Mesothelial cell of epicardium (in vitro differentiated cells): ENCODE measurements around the gene SLC19A2. TPM values are rescaled to one million over a fixed set of nuclear protein-coding genes. Genes with fewer than 3 reads are reported as not detected.

ENCODE experiments used
- DNase-seq, 2 experiments: peaks; one replicate each; pipeline ENCODE4 v3.0.0; 2021; ENCODE audit warnings: low spot score in 2 of 2; ENCODE audit not compliant: unreplicated experiment in 2 of 2
- H3K27ac Mint-ChIP-seq: 2 replicates; pipeline ENCODE4 v1.8.0; 2021; ENCODE audit warnings: mixed read lengths
- H3K27me3 Mint-ChIP-seq: 2 replicates; pipeline ENCODE4 v1.8.0; 2021; ENCODE audit warnings: low read depth, mixed read lengths
- H3K36me3 Mint-ChIP-seq: 2 replicates; pipeline ENCODE4 v1.8.0; 2021; ENCODE audit warnings: mixed read lengths
- H3K4me1 Mint-ChIP-seq: 2 replicates; pipeline ENCODE4 v1.8.0; 2021; ENCODE audit warnings: mixed read lengths
- H3K4me3 Mint-ChIP-seq: 2 replicates; pipeline ENCODE4 v1.8.0; 2021; ENCODE audit warnings: mild to moderate bottlenecking, moderate library complexity, mixed read lengths
- H3K9me3 Mint-ChIP-seq: 2 replicates; pipeline ENCODE4 v1.8.0; 2021; ENCODE audit warnings: mixed read lengths
- total RNA-seq: library from RNA; stranded (reverse); gene quantifications from 3 replicates; pipeline ENCODE4 v1.2.1, GENCODE V29; 2021
- TF ChIP-seq, protein P1 (sequence below): fragments of 200-600 bp; sonication (generic); IDR thresholded peaks from one replicate; pipeline ENCODE4 v1.5.0; 2021; ENCODE audit warnings: antibody characterized with exemption; ENCODE audit not compliant: unreplicated experiment

Gene SLC19A2
- total RNA-seq, 1 donor from 2014 or later, result 18.2 TPM

GRCh38 chr1:169414952-169415351, 70.8 kb downstream of the SLC19A2 start:
- TF ChIP-seq, protein P1, sequence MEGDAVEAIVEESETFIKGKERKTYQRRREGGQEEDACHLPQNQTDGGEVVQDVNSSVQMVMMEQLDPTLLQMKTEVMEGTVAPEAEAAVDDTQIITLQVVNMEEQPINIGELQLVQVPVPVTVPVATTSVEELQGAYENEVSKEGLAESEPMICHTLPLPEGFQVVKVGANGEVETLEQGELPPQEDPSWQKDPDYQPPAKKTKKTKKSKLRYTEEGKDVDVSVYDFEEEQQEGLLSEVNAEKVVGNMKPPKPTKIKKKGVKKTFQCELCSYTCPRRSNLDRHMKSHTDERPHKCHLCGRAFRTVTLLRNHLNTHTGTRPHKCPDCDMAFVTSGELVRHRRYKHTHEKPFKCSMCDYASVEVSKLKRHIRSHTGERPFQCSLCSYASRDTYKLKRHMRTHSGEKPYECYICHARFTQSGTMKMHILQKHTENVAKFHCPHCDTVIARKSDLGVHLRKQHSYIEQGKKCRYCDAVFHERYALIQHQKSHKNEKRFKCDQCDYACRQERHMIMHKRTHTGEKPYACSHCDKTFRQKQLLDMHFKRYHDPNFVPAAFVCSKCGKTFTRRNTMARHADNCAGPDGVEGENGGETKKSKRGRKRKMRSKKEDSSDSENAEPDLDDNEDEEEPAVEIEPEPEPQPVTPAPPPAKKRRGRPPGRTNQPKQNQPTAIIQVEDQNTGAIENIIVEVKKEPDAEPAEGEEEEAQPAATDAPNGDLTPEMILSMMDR, result no peak
- Mint-ChIP-seq H3K27ac (no peak overlapping the region), H3K4me3 (no peak overlapping the region), H3K27me3 (no peaks in the 10 kb centered on the region), H3K9me3 (peaks cover 30% of the 10 kb centered on the region), H3K4me1 (no peaks in the 10 kb centered on the region), H3K36me3 (peaks cover 17% of the 10 kb centered on the region)
- no peak for DNase-seq

Other genes with a start within 250 kb of the SLC19A2 start
- 25.6 to 31.9 TPM (median 28.9 TPM) in 3 replicates for gene NME7, start 118.1 kb downstream of the SLC19A2 start, total RNA-seq
- 19.1 to 21.5 TPM (median 21.5 TPM) in 3 replicates for gene BLZF1, start 117.7 kb downstream of the SLC19A2 start, total RNA-seq
- 1.3 to 2.2 TPM (median 1.4 TPM) in 3 replicates for gene CCDC181, start 58.5 kb downstream of the SLC19A2 start, total RNA-seq
- 32.2 to 43.5 TPM (median 38.6 TPM) in 3 replicates for gene F5, start 100.5 kb upstream of the SLC19A2 start, total RNA-seq
- gene SELP, start 144.2 kb upstream of the SLC19A2 start, total RNA-seq, result 0.49 to 0.65 TPM (median 0.61 TPM) in 3 replicates
- gene SELL, start 225.7 kb upstream of the SLC19A2 start, total RNA-seq, result 1.4 to 2.5 TPM (median 2.4 TPM) in 3 replicates
- gene SELE, start 248.1 kb upstream of the SLC19A2 start, total RNA-seq, result 1.3 to 2.4 TPM (median 1.9 TPM) in 3 replicates